Naive thymus-derived CD8-positive, alpha-beta T cell (primary cell): ENCODE data around the gene SPI1. TPM values are rescaled to one million over a fixed set of nuclear protein-coding genes. Genes with fewer than 3 reads are reported as not detected.

Source experiments
- ATAC-seq, 2 donors: fragments of 150-1000 bp; cut with Tn5 transposase in 1 of 2; sonication (Bioruptor Pico), chemical (Tn5 transposase) in 1 of 2; 1 replicate in 1 of 2; 2 replicates in 1 of 2; pipeline ENCODE4 v1.10.0; 2021; ENCODE audit warnings: mild to moderate bottlenecking in 2 of 2, moderate library complexity in 2 of 2
- POLR2A ChIA-PET: fragments of 350-600 bp; sonication (Branson Sonifier 250); formaldehyde crosslinking; loops from one replicate; lab custom pipeline; 2021; ENCODE audit warnings: antibody characterized with exemption; lab: Charles Lee
- DNase-seq, 10 donors: peaks; one replicate each; pipeline versions ENCODE4 v3.0.0 to v3.0.0-alpha.2; 2020 to 2022
- H3K27ac Mint-ChIP-seq, 10 donors: one replicate each; pipeline ENCODE4 v1.8.0; 2020 to 2022; ENCODE audit warnings: mild to moderate bottlenecking in 10 of 10, mixed read lengths in 10 of 10, moderate library complexity in 4 of 10, inconsistent platforms in 1 of 10
- H3K27me3 Mint-ChIP-seq, 5 donors: one replicate each; pipeline ENCODE4 v1.8.0; 2021 to 2022; ENCODE audit warnings: mixed read lengths in 5 of 5
- H3K36me3 Mint-ChIP-seq, 3 donors: one replicate each; pipeline ENCODE4 v1.8.0; 2020 to 2022; ENCODE audit warnings: mixed read lengths in 3 of 3, mild to moderate bottlenecking in 2 of 3, inconsistent platforms in 1 of 3
- H3K4me1 Mint-ChIP-seq, 4 donors: one replicate each; pipeline ENCODE4 v1.8.0; 2021 to 2022; ENCODE audit warnings: mixed read lengths in 4 of 4
- H3K4me3 Mint-ChIP-seq, 10 donors: one replicate each; pipeline ENCODE4 v1.8.0; 2020 to 2022; ENCODE audit warnings: mild to moderate bottlenecking in 10 of 10, mixed read lengths in 10 of 10, moderate library complexity in 6 of 10, inconsistent platforms in 1 of 10
- H3K9me3 Mint-ChIP-seq, 9 donors: one replicate each; pipeline ENCODE4 v1.8.0; 2020 to 2022; ENCODE audit warnings: mixed read lengths in 9 of 9, mild to moderate bottlenecking in 3 of 9, inconsistent platforms in 1 of 9, moderate library complexity in 1 of 9
- polyA plus RNA-seq, 3 donors: library from polyadenylated mRNA; unstranded; fragments of 300-500 nt; fragmentation: Illumina TruSeq; gene quantifications; one replicate each; pipeline ENCODE4 v1.2.3, GENCODE V29; 2021
- total RNA-seq, 8 experiments: library from RNA in 2 of 8; stranded (reverse) in 2 of 8; gene quantifications; one replicate each; pipeline ENCODE4 v1.2.3 and lab custom pipeline; 2021 to 2026

SPI1 gene
- total and polyA plus RNA-seq, 5 experiments from 2014 or later, result 3.4 to 4.7 TPM; not detected in 3

DNA sequence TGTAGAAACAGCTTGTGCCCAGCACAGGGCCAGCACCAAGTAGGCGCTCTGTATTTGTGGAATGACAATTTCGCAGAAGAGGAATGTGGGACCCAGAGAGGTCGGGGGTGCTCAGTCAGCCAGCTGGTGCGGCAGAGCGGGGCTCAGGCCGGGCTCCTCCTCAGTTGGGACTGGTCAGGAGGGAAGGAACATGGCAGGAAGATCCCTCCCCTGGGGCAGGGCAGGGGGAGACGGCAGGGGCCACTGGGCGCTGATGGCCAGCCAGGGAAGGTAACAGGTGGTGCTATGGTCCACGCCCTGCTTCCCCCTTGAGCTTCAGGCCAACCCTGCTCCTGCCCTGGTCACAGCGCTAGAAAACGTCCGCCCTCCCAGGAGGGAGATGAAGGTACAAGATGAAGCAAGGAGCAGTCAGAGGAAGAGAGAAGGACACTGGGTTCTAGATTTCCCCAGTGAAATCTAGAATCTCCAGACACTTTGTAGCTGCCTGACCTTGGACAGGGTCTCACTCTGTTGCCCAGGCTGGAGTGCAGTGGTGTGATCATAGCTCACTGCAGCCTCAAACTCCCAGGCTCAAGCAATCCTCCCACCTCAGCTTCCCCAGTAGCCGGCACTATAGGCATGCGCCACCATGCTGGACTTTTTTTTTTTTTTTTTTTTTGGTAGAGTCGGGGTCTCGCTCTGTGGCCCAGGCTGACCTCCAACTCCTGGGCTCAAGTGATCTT lies 13.5 kb upstream of the SPI1 start:
- ATAC-seq (no peak), DNase-seq (no peak)
- peaks cover 21 to 84% (median 64%) of the 10 kb centered on the region in 4 donors for H3K4me1 Mint-ChIP-seq
- H3K27me3 Mint-ChIP-seq, result no peaks in the 10 kb centered on the region
- peak overlapping the region in 9 of 10 donors; percentile 18 to 86 (median 73) for H3K27ac Mint-ChIP-seq
- H3K9me3 Mint-ChIP-seq, result no peaks in the 10 kb centered on the region
- no peaks in the 10 kb centered on the region for H3K36me3 Mint-ChIP-seq
- POLR2A ChIA-PET, result interaction anchor here (1.3 to 11.0 kb wide), 5 partner anchors 9 to 177 kb away, joined by 4 to 147 read pairs (median 26); partner anchors contain the start of genes DDB2 and SLC39A13
- peak overlapping the region in 4 of 10 donors; percentile 3 to 38 (median 14) for H3K4me3 Mint-ChIP-seq

DNA sequence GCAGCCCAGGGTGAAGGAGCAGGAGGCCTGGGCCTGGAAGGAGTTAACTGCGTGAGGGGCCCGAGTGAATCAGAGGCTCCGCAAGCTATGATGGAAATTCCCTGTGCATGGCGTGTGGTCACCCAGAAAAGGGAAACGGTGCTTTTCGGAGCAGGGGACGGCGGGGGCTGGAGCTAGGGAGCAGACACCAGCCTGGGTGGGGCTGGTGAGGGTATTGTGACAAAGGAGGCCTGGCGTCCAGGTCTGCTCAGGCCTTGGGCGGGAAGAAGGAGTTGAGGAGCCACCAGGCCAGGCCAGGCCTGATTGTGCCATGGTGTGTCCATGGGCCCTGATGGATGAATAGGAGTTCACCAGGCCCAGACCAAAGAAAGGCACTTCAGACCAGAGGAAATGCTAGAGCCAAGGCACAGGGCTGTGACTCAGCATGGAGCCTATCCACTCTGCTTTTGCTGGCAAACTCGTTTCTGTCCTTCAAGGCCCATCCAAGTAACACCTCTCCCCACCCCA lies 12.8 kb upstream of the SPI1 start:
- Mint-ChIP-seq H3K4me3 (peak overlapping the region in 2 of 10 donors; percentile 19 to 69), H3K9me3 (no peaks in the 10 kb centered on the region), H3K36me3 (no peaks in the 10 kb centered on the region), H3K4me1 (peaks cover 21 to 83% (median 64%) of the 10 kb centered on the region in 4 donors), H3K27ac (peak overlapping the region in 7 of 10 donors; percentile 24 to 80 (median 64)), H3K27me3 (no peaks in the 10 kb centered on the region)
- ATAC-seq (no peak), DNase-seq (no peak)
- POLR2A ChIA-PET, result interaction anchor here (1.4 to 11.0 kb wide), 4 partner anchors 10 to 21 kb away, joined by 4 to 147 read pairs (median 35); partner anchors contain the start of gene SLC39A13

DNA sequence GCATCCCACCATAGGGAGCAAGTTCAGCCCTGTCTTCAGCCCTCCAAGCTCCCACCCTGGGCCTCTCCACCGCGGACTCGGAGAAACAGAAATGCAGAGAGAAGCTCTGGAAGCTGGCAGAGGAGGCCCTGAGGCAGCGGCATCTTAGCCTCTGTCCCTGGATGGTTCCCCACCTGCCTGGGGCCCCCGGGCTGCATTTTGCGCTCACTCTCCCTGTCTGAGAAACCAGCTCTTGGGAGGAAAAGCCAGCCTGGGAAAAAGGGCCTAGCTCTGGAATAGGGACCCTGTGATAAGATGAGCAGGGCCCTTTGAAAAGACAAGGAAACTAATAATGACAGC lies 12.0 kb upstream of the SPI1 start:
- peak overlapping the region in 3 of 10 donors; percentile 69 to 79 (median 76) for H3K4me3 Mint-ChIP-seq
- POLR2A ChIA-PET, result interaction anchor here (0.7 to 11.0 kb wide), 4 partner anchors 11 to 142 kb away, joined by 3 to 147 read pairs (median 35); partner anchors contain the start of genes ACP2 and SLC39A13
- peak overlapping the region in 5 of 10 donors; percentile 52 to 80 (median 72) for H3K27ac Mint-ChIP-seq
- H3K9me3 Mint-ChIP-seq, result no peaks in the 10 kb centered on the region
- H3K4me1 Mint-ChIP-seq, result peaks cover 19 to 76% (median 57%) of the 10 kb centered on the region in 4 donors
- H3K27me3 Mint-ChIP-seq, result no peaks in the 10 kb centered on the region
- no peaks in the 10 kb centered on the region for H3K36me3 Mint-ChIP-seq
- no peak for ATAC-seq
- DNase-seq, result no peak

DNA sequence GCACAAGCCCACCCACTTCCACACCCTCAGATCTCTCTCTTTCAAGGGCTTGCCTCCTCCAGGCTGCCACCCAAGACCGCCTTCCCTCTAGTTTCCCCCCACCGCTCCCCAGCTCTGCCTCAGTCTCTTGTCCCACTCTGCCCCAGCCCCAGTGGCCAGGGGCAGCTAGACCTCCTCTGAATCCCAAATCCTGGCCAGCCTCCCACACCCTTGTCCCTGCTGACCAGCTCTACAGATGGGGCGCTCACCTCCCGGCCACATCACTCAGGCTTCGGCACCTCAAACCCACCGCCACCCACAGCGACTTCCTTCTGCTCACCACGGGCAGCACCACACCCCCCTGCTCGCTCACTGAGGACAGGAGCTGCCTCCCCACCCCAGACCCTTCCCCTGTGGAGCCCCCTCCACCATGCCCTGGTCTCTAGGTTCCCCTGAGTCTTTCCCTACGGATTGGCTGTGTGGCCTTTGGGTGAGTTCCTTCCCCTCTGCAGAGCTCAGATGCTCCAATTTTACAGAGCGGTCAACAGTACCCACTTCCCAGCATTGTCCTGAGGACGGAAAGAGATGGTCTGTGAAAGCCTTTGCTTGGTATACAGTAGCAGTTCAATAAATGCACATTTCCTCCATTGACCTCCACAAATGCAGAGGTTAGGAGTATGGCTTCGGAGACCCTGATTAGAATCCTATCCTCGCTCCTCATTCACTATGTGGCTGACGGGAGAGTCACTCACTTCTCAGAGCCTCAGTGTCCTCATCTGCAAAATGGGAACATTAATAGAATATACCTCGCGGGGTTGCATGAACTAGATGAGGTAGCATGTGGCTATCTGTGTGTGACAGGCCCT lies 11.5 kb upstream of the SPI1 start:
- Mint-ChIP-seq H3K9me3 (no peaks in the 10 kb centered on the region), H3K4me3 (peak overlapping the region; percentile 26 to 86 (median 76)), H3K27ac (peak overlapping the region in 9 of 10 donors; percentile 25 to 83 (median 56)), H3K36me3 (no peaks in the 10 kb centered on the region), H3K27me3 (no peaks in the 10 kb centered on the region), H3K4me1 (peaks cover 17 to 70% (median 53%) of the 10 kb centered on the region in 4 donors)
- ATAC-seq, result peak; percentile 52 to 74
- POLR2A ChIA-PET, result interaction anchor here (0.7 to 11.0 kb wide), 7 partner anchors 9 to 141 kb away, joined by 3 to 147 read pairs (median 4); partner anchors contain the start of genes ACP2 and SPI1
- peak in 2 of 10 donors; percentile 26 to 28 for DNase-seq

DNA sequence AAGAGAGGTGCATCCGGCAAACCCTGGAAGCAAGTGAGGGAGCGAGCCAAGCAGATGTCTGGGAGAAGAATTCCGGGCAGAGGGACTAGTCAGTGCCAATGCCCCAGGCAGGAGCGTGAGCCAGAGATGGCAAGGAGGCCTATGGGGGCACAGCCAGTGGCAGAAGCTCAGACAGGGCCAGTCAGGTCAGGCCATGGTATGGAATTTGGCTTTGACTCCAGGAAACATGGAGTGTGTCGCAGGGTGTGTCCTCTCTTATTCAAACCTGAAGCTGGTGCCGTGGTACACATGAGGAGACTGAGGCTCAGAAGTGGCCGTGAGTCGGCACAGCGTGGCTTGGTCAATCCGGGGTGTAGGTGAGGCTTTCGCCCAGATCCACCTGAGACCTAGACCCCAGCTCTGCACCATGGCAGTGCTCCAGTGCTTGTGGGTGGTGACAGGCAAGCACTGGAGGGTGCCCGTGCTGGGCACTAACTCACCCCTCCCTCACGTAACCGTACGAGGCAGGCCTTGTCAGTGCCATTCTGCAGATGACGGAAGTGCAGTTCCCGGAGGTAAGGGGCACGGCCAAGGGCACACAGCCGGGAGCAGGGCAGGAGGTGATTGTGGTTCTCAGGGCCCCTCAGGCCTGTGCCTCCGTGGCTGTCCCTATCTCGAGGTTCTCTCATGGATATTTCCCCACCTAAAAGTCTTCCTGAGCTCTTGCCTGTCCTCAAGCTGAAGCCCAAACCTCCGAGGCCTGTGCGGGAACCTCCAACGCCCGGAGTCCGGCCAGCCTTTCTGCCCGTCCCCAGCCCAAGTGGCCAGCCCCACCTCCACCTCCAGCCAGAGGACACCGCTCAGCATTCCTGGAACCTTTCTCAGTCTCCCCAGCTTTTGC lies 10.6 kb upstream of the SPI1 start:
- peaks cover 16 to 61% (median 46%) of the 10 kb centered on the region in 4 donors for H3K4me1 Mint-ChIP-seq
- DNase-seq (no peak), ATAC-seq (no peak)
- H3K27me3 Mint-ChIP-seq, result no peaks in the 10 kb centered on the region
- peak overlapping the region in 9 of 10 donors; percentile 26 to 86 (median 76) for H3K4me3 Mint-ChIP-seq
- no peaks in the 10 kb centered on the region for H3K36me3 Mint-ChIP-seq
- POLR2A ChIA-PET, result interaction anchor here (0.9 to 11.0 kb wide), 6 partner anchors 8 to 20 kb away, joined by 3 to 147 read pairs (median 5); partner anchors contain the start of gene SPI1
- H3K27ac Mint-ChIP-seq, result peak overlapping the region in 6 of 10 donors; percentile 25 to 83 (median 62)
- H3K9me3 Mint-ChIP-seq, result no peaks in the 10 kb centered on the region

DNA sequence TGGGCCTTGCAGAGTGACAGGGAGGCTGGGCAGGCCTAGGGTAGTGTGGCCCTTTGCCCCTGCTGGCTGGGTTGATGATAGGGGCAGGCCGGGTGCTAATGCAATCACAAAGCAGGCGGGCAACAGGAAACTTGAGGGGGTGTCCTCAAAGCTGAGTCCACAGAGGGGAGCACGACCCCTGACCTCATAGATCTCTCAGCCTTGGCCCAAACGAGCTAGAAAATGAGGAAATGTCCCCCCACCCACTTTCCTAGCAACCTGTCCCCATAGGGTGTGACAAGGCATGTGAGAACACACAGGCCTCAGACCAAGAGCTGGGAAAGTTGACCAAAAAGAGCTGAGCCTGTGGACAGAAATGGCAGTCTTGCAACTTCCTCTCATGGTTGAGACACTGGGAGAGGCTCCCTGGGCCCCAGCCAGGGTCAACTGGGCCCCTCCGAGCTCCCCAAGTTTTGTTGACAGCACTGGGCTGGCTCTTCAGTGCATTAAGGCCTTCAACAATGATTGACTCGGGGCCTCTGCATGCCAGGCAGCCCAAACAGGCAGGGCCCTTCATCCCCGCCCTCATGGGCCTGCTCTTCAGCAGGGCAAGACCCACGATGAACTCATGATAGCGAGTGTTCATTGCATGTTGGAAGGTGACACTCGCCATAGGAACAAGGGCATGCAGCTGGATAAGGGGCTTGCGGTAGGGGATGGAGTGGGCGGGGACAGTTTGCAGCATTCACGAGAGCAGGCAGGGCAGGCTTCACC lies 9.8 kb upstream of the SPI1 start:
- H3K9me3 Mint-ChIP-seq, result no peaks in the 10 kb centered on the region
- H3K4me3 Mint-ChIP-seq, result peak overlapping the region in 4 of 10 donors; percentile 15 to 76 (median 57)
- no peak for ATAC-seq
- POLR2A ChIA-PET, result interaction anchor here (0.8 to 11.0 kb wide), 5 partner anchors 13 to 120 kb away, joined by 3 to 147 read pairs (median 6); no protein-coding TSS in a partner anchor
- no peaks in the 10 kb centered on the region for H3K36me3 Mint-ChIP-seq
- H3K4me1 Mint-ChIP-seq, result peaks cover 20 to 54% (median 38%) of the 10 kb centered on the region in 4 donors
- peak overlapping the region in 1 of 10 donors; percentile 63 for H3K27ac Mint-ChIP-seq
- no peak for DNase-seq
- H3K27me3 Mint-ChIP-seq, result no peaks in the 10 kb centered on the region

DNA sequence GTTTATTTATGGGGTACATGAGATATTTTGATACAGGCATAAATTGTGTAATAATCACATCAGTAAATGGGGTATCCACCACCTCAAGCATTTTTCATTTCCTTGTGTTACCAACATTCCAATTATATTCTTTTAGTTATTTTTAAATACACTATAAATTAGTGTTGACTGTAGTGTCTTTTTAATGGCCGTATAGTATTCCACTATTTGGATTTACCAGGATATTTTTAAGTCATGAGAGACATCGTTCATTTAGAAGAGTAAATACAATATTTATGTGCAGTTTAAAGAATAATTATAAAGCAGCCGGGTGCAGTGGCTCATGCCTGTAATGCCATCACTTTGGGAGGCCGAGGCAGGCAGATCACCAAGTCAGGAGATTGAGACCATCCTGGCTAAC lies 6.2 kb upstream of the SPI1 start:
- POLR2A ChIA-PET, result interaction anchor here (11.0 kb wide), 1 partner anchor 17 kb away, joined by 147 read pairs; no protein-coding TSS in a partner anchor
- H3K9me3 Mint-ChIP-seq, result no peaks in the 10 kb centered on the region
- ATAC-seq, result no peak
- no peaks in the 10 kb centered on the region for H3K36me3 Mint-ChIP-seq
- no peak overlapping the region for H3K27ac Mint-ChIP-seq
- H3K4me3 Mint-ChIP-seq, result no peak overlapping the region
- peaks cover 5 to 25% (median 13%) of the 10 kb centered on the region in 4 donors for H3K4me1 Mint-ChIP-seq
- DNase-seq, result no peak
- no peaks in the 10 kb centered on the region for H3K27me3 Mint-ChIP-seq

DNA sequence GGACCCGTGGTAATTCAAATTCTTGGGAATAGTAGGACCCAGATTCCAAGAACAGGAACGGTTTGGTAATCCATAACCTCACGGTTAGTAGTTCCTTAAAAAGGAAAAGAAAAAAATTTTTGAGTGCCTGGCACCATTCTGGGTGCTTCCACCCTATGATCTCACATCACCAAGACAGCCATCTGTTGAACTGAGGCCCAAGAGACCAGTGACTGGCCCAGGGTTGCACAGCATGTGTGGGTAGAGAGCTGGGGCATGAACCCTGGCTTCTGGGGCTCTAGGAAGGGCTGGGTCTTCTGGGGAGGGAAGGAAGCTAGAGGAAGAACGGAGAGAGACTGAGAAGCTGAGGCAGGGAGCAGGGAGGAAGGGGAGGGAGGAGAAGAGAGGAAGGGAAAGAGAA lies 4.7 kb upstream of the SPI1 start:
- no peaks in the 10 kb centered on the region for H3K9me3 Mint-ChIP-seq
- no peak overlapping the region for H3K4me3 Mint-ChIP-seq
- no peaks in the 10 kb centered on the region for H3K36me3 Mint-ChIP-seq
- H3K4me1 Mint-ChIP-seq, result peaks cover 0 to 15% (median 7%) of the 10 kb centered on the region in 4 donors
- POLR2A ChIA-PET, result interaction anchor here (1.4 to 1.9 kb wide), 2 partner anchors 12 to 26 kb away, joined by 3 to 5 read pairs; partner anchors contain the start of gene SLC39A13
- H3K27ac Mint-ChIP-seq, result no peak overlapping the region
- no peak for DNase-seq
- H3K27me3 Mint-ChIP-seq, result no peaks in the 10 kb centered on the region
- no peak for ATAC-seq

DNA sequence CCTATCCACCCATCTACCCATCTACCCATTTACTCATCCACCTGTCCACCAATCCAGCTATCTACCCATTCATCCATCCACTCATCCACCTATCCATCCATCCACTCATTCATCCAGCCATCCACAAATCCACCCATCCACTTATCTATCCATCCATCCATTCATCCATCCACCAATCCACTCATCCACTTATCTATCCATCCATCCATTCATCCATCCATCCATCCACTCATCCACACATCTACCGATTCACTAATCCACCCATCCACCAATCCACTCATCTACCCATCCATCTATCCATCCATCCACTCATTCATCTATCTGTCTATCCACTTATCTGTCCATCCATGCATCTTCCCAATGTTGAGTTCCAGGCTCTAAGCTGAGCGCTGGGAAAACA lies 1.7 kb upstream of the SPI1 start:
- ATAC-seq (no peak), DNase-seq (no peak)
- no peaks in the 10 kb centered on the region for H3K36me3 Mint-ChIP-seq
- H3K4me3 Mint-ChIP-seq, result no peak overlapping the region
- H3K27me3 Mint-ChIP-seq, result no peaks in the 10 kb centered on the region
- H3K9me3 Mint-ChIP-seq, result no peaks in the 10 kb centered on the region
- POLR2A ChIA-PET, result interaction anchor here (0.6 to 1.9 kb wide), 5 partner anchors 9 to 43 kb away, joined by 3 to 6 read pairs (median 4); no protein-coding TSS in a partner anchor
- peaks cover 0 to 13% (median 6%) of the 10 kb centered on the region in 4 donors for H3K4me1 Mint-ChIP-seq
- H3K27ac Mint-ChIP-seq, result no peak overlapping the region

DNA sequence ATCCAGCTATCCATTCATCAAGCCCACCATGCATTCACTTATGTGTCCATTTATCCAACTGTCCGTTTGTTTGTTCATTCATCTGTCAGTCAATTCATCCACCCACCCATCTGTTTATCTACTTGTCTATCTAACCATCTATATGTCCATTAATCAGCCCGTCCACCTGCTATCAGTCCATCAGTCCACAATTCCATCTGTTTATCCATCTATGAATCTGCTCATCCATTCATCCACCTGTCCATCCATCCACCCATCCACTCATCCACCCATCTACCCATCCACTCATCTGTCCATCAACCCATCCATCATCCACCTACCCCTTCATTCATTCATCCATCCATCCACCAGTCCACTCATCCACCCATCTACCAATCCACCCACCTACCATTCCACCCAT lies 970 bp upstream of the SPI1 start:
- no peak overlapping the region for H3K4me3 Mint-ChIP-seq

More for the DNA sequence above, 970 bp upstream of the SPI1 start:
- Mint-ChIP-seq H3K9me3 (no peaks in the 10 kb centered on the region), H3K36me3 (no peaks in the 10 kb centered on the region), H3K27me3 (no peaks in the 10 kb centered on the region), H3K27ac (no peak overlapping the region), H3K4me1 (peaks cover 0 to 13% (median 6%) of the 10 kb centered on the region in 4 donors)
- POLR2A ChIA-PET, result interaction anchor here (1.4 to 1.9 kb wide), 3 partner anchors 14 to 20 kb away, joined by 5 to 7 read pairs (median 6); no protein-coding TSS in a partner anchor
- ATAC-seq, result no peak
- no peak for DNase-seq
